Measurements from ENCODE around the gene PSAT1.

DNA sequence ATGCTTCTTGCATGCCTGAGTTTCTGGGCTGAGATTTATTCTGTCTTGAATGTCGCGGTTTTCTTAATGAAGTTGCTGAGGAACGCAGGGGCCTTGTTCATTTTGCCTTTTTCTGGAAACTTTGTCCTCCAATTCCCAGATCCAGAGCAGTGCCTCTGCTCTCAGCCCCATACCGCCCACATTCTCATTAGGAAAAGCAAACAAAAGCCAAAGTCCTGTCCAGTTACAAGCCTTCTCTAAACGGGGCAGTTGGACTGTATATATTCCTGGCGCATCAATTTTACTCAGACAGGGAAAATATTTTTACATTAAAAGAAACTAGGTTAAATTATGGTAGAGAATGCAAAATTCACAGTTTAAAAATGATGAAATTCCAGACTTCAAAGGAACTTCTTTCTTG lies 1.2 kb upstream of the PSAT1 start:
- TF ChIP-seq, protein P1, sequence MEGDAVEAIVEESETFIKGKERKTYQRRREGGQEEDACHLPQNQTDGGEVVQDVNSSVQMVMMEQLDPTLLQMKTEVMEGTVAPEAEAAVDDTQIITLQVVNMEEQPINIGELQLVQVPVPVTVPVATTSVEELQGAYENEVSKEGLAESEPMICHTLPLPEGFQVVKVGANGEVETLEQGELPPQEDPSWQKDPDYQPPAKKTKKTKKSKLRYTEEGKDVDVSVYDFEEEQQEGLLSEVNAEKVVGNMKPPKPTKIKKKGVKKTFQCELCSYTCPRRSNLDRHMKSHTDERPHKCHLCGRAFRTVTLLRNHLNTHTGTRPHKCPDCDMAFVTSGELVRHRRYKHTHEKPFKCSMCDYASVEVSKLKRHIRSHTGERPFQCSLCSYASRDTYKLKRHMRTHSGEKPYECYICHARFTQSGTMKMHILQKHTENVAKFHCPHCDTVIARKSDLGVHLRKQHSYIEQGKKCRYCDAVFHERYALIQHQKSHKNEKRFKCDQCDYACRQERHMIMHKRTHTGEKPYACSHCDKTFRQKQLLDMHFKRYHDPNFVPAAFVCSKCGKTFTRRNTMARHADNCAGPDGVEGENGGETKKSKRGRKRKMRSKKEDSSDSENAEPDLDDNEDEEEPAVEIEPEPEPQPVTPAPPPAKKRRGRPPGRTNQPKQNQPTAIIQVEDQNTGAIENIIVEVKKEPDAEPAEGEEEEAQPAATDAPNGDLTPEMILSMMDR (IDR thresholded peaks at IDR 0.05; ENCODE audit: low read depth, low read length), result no peak
- TF ChIP-seq EZH2phosphoT487 (IDR thresholded peaks at IDR 0.05; ENCODE audit: low read depth), result no peak
